Dedifferentiated amniotic fluid mesenchymal stem cell (primary cell): ENCODE measurements around the gene BCAS4.

ENCODE experiments used
- DNase-seq: peaks from one replicate; pipeline ENCODE4 v3.0.0-alpha.2; 2016; ENCODE audit errors: extremely low spot score

Gene BCAS4

GRCh38 chr20:50821994-50822393 is 27.1 kb downstream of the BCAS4 start:
- no peak for DNase-seq

- no peak for DNase-seq
Measured at GRCh38 chr20:50823319-50823718, 28.5 kb downstream of the BCAS4 start.

GRCh38 chr20:50824137-50824536 is 29.3 kb downstream of the BCAS4 start:
- no peak for DNase-seq

- no peak for DNase-seq
Measured at GRCh38 chr20:50826121-50826520, 31.3 kb downstream of the BCAS4 start.

- no peak for DNase-seq
Measured at GRCh38 chr20:50828363-50829136, 33.7 kb downstream of the BCAS4 start.

GRCh38 chr20:50831622-50832021 is 36.8 kb downstream of the BCAS4 start:
- DNase-seq, result no peak

- peak; percentile 75 for DNase-seq
Measured at GRCh38 chr20:50834599-50835005, 39.7 kb downstream of the BCAS4 start.

GRCh38 chr20:50837532-50838321 is 42.9 kb downstream of the BCAS4 start:
- peak; percentile 15 for DNase-seq

- no peak for DNase-seq
Measured at GRCh38 chr20:50838322-50838625, 43.4 kb downstream of the BCAS4 start.

- no peak for DNase-seq
Measured at GRCh38 chr20:50838707-50839385, 44.0 kb downstream of the BCAS4 start.

- no peak for DNase-seq
Measured at GRCh38 chr20:50842821-50843220, 48.0 kb downstream of the BCAS4 start.

GRCh38 chr20:50843331-50844276 is 48.7 kb downstream of the BCAS4 start:
- no peak for DNase-seq

GRCh38 chr20:50844430-50845100 is 49.7 kb downstream of the BCAS4 start:
- no peak for DNase-seq

GRCh38 chr20:50845566-50846215 is 50.8 kb downstream of the BCAS4 start:
- no peak for DNase-seq

GRCh38 chr20:50848341-50848808 is 53.5 kb downstream of the BCAS4 start:
- no peak for DNase-seq

- DNase-seq, result no peak
Measured at GRCh38 chr20:50848846-50849673, 54.2 kb downstream of the BCAS4 start.

GRCh38 chr20:50850721-50851286 is 55.9 kb downstream of the BCAS4 start:
- no peak for DNase-seq

GRCh38 chr20:50852085-50852484 is 57.2 kb downstream of the BCAS4 start:
- DNase-seq, result no peak
